K562 (cell line): ENCODE data around the gene KHSRP. TPM values are rescaled to one million over a fixed set of nuclear protein-coding genes. Genes with fewer than 3 reads are reported as not detected.

Source experiments
- GATA2 ChIP-seq: sonication (generic); formaldehyde crosslinking; IDR thresholded peaks from 2 replicates; pipeline ENCODE4 v1.4.0; 2020; ENCODE audit warnings: mild to moderate bottlenecking, missing genetic modification reagents
- HDAC1 ChIP-seq, 2 experiments: fragments of 450-650 bp; IDR thresholded peaks; 2 replicates each; pipeline ENCODE4 v1.6.1; 2016 to 2017; ENCODE audit warnings: inconsistent platforms in 1 of 2, mild to moderate bottlenecking in 1 of 2, moderate library complexity in 1 of 2
- PREB ChIP-seq: sonication (generic); formaldehyde crosslinking; IDR thresholded peaks from 2 replicates; pipeline ENCODE4 v1.8.1; 2023; ENCODE audit warnings: mild to moderate bottlenecking, missing genetic modification reagents
- SOX6 ChIP-seq: fragments of 450-650 bp; IDR thresholded peaks from 2 replicates; pipeline ENCODE4 v1.6.1; 2014; ENCODE audit warnings: mild to moderate bottlenecking
- TBP ChIP-seq: optimal IDR thresholded peaks from 2 replicates; pipeline ENCODE3; 2011; ENCODE audit warnings: low read depth, low read length, improper control_type of control experiment
- XRCC3 ChIP-seq: fragments of 450-650 bp; IDR thresholded peaks from 2 replicates; pipeline ENCODE4 v1.6.1; 2017; ENCODE audit warnings: mild to moderate bottlenecking, moderate library complexity
- ZNF146 ChIP-seq: IDR thresholded peaks from one replicate; pipeline ENCODE4 v1.6.1; 2018; ENCODE audit warnings: missing compliant biosample characterization; ENCODE audit not compliant: unreplicated experiment
- ZNF24 ChIP-seq: fragments of 450-650 bp; IDR thresholded peaks from 2 replicates; pipeline ENCODE4 v1.6.1; 2016
- ZNF592 ChIP-seq: fragments of 450-650 bp; IDR thresholded peaks from 2 replicates; pipeline ENCODE4 v1.6.1; 2017; ENCODE audit warnings: antibody characterized with exemption, mild to moderate bottlenecking
- ZNF696 ChIP-seq: fragments of 250-450 bp; sonication (Bioruptor Pico); conservative IDR thresholded peaks from 2 replicates; pipeline ENCODE4 v1.4.0; 2020; ENCODE audit warnings: mild to moderate bottlenecking, moderate library complexity
- polyA plus RNA-seq, 8 experiments: library from polyadenylated mRNA; depleted of rRNA in 4 of 8; stranded (reverse) in 5 of 8; unstranded in 3 of 8; fragments of >200 nt; fragmentation: Nextera tagmentation in 2 of 8; fragmentation: Illumina TruSeq in 1 of 8; extraction: Ambion mirVana in 2 of 8; extraction: Trizol in 1 of 8; gene quantifications; 2 replicates each; pipeline versions ENCODE4 v1.2.1 to v1.2.3, GENCODE V29; 2011 to 2014; ENCODE audit warnings: inconsistent platforms in 1 of 8, missing spikeins in 1 of 8
- total RNA-seq, 7 experiments: library from RNA; depleted of rRNA in 6 of 7; stranded (reverse); fragments of >200 nt in 6 of 7; fragmentation: Illumina TruSeq in 2 of 7; extraction: Trizol in 2 of 7; gene quantifications; 2 replicates each; pipeline versions ENCODE4 v1.2.1 to v1.2.3, GENCODE V29; 2011 to 2021; ENCODE audit warnings: low replicate concordance in 1 of 7
- TF ChIP-seq, protein P1 (sequence below): fragments of 200-600 bp; sonication (generic); IDR thresholded peaks from one replicate; pipeline ENCODE4 v1.6.1; 2012; ENCODE audit warnings: mild to moderate bottlenecking, low read depth, low read length, inconsistent platforms

Gene KHSRP
- total and polyA plus RNA-seq, 9 of the 15 experiments (the other 6 are each of a cell fraction or from before 2014, with no cell fraction given) = 4.2 to 564 (median 139) TPM

- TF ChIP-seq ZNF592 = no peak
- no peak for TF ChIP-seq TBP
- no peak for TF ChIP-seq ZNF696 (CRISPR knock-in tag)
- no peak for TF ChIP-seq XRCC3
- no peak for TF ChIP-seq ZNF24
- no peak for TF ChIP-seq ZNF146 (CRISPR knock-in tag)
- peak in 1 of 2 experiments; percentile 73; a peak in 1 of 4 replicates for TF ChIP-seq HDAC1 (IDR thresholded peaks at IDR 0.05)
- TF ChIP-seq, protein P1, sequence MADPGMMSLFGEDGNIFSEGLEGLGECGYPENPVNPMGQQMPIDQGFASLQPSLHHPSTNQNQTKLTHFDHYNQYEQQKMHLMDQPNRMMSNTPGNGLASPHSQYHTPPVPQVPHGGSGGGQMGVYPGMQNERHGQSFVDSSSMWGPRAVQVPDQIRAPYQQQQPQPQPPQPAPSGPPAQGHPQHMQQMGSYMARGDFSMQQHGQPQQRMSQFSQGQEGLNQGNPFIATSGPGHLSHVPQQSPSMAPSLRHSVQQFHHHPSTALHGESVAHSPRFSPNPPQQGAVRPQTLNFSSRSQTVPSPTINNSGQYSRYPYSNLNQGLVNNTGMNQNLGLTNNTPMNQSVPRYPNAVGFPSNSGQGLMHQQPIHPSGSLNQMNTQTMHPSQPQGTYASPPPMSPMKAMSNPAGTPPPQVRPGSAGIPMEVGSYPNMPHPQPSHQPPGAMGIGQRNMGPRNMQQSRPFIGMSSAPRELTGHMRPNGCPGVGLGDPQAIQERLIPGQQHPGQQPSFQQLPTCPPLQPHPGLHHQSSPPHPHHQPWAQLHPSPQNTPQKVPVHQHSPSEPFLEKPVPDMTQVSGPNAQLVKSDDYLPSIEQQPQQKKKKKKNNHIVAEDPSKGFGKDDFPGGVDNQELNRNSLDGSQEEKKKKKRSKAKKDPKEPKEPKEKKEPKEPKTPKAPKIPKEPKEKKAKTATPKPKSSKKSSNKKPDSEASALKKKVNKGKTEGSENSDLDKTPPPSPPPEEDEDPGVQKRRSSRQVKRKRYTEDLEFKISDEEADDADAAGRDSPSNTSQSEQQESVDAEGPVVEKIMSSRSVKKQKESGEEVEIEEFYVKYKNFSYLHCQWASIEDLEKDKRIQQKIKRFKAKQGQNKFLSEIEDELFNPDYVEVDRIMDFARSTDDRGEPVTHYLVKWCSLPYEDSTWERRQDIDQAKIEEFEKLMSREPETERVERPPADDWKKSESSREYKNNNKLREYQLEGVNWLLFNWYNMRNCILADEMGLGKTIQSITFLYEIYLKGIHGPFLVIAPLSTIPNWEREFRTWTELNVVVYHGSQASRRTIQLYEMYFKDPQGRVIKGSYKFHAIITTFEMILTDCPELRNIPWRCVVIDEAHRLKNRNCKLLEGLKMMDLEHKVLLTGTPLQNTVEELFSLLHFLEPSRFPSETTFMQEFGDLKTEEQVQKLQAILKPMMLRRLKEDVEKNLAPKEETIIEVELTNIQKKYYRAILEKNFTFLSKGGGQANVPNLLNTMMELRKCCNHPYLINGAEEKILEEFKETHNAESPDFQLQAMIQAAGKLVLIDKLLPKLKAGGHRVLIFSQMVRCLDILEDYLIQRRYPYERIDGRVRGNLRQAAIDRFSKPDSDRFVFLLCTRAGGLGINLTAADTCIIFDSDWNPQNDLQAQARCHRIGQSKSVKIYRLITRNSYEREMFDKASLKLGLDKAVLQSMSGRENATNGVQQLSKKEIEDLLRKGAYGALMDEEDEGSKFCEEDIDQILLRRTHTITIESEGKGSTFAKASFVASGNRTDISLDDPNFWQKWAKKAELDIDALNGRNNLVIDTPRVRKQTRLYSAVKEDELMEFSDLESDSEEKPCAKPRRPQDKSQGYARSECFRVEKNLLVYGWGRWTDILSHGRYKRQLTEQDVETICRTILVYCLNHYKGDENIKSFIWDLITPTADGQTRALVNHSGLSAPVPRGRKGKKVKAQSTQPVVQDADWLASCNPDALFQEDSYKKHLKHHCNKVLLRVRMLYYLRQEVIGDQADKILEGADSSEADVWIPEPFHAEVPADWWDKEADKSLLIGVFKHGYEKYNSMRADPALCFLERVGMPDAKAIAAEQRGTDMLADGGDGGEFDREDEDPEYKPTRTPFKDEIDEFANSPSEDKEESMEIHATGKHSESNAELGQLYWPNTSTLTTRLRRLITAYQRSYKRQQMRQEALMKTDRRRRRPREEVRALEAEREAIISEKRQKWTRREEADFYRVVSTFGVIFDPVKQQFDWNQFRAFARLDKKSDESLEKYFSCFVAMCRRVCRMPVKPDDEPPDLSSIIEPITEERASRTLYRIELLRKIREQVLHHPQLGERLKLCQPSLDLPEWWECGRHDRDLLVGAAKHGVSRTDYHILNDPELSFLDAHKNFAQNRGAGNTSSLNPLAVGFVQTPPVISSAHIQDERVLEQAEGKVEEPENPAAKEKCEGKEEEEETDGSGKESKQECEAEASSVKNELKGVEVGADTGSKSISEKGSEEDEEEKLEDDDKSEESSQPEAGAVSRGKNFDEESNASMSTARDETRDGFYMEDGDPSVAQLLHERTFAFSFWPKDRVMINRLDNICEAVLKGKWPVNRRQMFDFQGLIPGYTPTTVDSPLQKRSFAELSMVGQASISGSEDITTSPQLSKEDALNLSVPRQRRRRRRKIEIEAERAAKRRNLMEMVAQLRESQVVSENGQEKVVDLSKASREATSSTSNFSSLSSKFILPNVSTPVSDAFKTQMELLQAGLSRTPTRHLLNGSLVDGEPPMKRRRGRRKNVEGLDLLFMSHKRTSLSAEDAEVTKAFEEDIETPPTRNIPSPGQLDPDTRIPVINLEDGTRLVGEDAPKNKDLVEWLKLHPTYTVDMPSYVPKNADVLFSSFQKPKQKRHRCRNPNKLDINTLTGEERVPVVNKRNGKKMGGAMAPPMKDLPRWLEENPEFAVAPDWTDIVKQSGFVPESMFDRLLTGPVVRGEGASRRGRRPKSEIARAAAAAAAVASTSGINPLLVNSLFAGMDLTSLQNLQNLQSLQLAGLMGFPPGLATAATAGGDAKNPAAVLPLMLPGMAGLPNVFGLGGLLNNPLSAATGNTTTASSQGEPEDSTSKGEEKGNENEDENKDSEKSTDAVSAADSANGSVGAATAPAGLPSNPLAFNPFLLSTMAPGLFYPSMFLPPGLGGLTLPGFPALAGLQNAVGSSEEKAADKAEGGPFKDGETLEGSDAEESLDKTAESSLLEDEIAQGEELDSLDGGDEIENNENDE = no peak
- TF ChIP-seq SOX6 = no peak
- no peak for TF ChIP-seq PREB (CRISPR knock-in tag)
- TF ChIP-seq GATA2 (CRISPR knock-in tag) = no peak
Measured at GRCh38 chr19:6373096-6373812, 51.4 kb downstream of the KHSRP start (continued).
